Stimulated activated CD8-positive, alpha-beta memory T cell treated with anti-CD3 and anti-CD28 coated beads, Interleukin-4, amount 100 ng/mL, for 4 hours (primary cell): ENCODE measurements around the gene CNOT6.
"Not testable (repeated sequence)": the region's sequence is repeated elsewhere in the genome, so short reads cannot be mapped to it uniquely, and the experiment has no call there.

Source experiments
- DNase-seq, 2 donors: peaks; one replicate each; pipeline ENCODE4 v3.0.0-alpha.2; 2020; ENCODE audit warnings: low read depth in 2 of 2, low spot score in 1 of 2

Gene CNOT6

DNA sequence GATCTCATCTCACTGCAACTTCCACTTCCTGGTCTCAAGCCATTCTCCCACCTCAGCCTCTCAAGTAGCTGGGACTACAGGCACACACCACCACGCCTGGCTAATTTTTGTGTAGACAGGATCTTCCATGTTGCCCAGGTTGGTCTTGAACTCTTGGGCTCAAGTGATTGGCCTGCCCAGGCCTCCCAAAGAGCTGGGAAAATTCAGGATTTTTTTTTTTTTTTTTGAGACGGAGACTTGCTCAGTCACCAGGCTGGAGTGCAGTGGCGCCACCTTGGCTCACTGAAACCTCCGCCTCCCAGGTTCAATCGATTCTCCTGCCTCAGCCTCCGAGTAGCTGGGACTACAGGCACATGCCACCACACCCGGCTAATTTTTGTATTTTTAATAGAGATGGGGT is 21.8 kb downstream of the CNOT6 start:
- DNase-seq, result not testable (repeated sequence)

DNA sequence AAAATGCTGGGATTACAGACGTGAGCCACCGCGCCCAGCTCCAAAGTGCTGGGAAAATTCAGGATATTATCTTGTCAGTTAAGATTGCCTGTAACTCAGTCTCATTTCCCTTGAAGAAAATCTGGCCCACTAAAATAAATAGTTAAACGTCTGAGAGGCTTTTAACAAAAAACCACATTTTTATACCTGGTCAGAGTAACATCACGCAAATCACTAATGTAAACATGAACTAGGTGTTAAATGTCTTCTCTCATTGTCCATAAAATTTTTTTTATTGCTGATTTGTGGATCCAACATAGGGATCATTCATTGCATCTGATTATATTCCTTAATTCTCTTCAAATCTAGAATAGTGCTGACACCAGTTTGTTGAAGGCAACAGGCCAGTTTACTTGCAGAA is 22.3 kb downstream of the CNOT6 start:
- no peak for DNase-seq

DNA sequence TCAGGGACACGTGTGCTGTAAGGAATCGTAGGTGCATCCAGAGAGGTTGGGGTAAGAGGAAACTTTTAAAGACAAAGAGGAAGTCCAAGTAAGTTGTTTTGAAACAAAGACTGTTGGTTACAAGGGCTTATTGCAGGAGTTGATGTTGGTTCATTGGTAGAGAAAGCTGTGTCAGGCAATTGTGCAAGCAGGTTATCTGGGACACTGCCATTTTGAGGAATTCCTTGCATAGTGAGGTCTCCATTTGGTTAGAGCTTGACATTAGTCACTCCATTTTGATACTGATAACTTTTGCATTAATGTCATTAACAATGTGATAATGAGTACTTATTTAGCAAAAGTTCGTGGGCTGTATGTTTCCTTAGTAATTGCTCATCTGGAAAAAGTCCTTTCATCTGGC is 24.9 kb downstream of the CNOT6 start:
- DNase-seq, result no peak

DNA sequence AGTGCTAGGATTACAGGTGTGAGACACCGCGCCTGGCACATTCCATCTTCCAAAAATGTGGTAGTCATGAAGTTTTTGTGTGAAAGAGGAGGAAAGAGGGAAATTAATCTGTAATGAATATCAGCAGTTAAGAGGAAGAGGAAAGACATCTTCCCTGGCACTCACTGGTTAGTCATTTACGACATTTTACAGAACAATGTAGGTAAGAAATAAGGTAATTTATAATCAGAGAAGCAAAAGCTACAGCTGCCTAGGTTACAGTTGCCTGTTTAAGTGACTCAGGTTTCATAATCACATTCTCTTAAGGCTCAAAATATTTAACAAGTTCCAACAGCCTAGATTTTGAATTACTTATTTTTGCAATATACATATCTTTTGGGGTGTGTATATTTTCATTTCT is 26.9 kb downstream of the CNOT6 start:
- no peak for DNase-seq

DNA sequence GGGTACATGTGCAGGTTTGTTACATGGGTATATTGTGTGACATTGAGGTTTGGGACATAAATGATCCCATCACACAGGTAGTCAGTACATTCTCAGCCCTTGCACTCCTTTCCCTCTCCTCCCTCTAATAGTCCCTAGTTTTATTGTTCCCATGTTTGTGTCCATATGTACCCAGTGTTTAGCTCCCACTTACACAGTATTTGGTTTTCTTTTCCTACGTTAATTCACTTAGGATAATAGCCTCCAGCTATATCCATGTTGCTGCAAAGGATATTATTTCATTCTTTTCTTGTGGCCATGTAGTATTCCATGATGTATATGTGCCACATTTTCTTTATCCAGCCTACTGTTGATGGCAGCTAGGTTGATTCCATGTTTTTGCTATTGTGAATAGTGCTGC is 27.4 kb downstream of the CNOT6 start:
- no peak for DNase-seq

DNA sequence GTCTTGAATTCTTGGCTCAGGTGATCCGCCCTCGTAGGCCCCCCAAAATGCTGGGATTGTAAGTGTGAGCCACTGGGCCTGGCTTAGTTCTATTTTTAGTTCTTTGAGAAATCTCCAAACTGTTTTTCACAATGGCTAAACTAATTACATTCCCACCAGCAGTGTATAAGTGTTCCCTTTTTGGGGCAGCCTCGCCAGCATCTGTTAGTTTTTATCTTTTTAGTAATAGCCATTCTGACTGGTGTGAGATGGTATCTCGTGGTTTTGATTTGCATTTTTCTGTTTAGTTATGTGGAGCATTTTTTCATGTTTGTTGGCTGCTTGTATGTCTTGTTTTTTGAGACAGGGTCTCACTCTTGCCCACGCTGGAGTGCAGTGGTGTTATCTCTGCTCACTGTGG is 28.2 kb downstream of the CNOT6 start:
- DNase-seq, result no peak

DNA sequence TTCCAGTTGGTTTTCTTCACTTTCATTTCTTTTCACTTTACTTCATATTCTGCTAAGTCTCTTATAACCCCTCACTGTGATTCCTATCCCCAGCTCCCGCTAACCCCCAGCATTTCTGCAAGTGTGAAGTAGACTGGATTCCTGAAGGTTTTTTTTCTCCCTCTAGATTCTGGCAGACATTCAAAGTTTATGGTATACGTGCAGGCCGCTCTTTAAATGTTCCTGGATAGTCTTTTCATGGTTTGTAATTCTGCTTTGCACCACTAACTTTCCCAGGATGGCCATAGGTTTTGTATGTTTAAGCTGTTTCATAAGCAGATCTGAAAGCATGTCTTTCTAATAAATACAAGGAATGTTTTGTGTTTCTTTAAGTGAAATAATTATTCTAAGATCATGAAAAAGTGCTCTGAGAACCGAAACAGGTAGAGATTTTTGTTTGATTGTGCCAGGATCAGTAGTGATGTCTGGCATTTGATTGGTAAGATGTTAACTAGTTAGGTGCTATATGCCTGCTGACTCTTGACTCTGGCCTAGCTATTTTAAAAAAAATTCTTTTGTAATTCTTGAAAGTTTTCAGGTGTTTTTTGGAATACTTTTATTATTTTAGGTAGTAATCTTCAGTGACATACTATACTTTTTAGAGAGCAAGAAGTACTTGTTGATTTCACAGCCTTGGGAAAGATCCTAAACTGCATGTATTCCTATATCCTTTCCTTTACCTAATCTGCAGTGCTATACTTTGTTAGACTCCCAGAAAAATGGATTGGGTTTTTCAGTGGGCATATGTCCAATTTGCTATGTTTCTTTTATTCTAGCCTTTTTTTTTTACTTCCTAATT is 29.7 kb downstream of the CNOT6 start:
- no peak for DNase-seq

DNA sequence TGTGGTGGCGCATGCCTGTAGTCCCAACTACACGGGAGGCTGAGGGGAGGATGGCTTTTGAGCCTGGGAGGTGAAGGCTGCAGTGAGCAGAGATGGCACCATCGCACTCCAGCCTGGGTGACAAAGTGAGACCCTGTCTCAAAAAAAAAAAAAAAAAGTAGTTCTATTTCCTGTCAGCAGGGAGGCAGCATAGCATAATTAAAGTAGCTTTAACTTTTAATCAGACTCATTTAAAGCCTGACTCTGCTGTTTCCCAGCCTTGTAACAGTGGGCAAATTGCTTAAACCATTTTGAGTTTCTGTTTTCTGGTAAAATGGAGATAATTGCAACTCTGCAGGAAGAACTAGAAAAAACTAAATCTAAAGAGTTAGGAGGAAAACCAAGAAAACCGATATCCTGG is 31.2 kb downstream of the CNOT6 start:
- no peak for DNase-seq

DNA sequence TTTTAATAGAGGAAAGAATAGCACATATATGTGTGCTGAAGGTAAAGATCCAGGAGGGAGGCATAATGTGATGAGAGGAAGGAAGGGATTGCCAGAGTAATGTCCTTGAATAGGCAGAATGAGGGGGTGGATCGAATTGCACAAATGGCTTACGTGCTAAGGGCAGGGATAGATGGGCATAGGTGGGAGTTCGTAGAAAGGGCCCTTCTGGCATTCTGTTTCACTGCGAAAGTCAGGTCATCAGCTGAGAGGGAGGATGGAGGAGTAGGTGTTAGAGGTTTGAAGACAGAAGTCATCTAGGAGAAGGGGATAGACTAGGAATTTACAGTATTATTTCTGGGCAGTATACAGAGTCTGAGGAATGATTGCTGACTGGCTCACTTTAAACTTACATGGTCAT is 32.1 kb downstream of the CNOT6 start:
- DNase-seq, result no peak

GRCh38 chr5:180527659-180528058 is 33.5 kb downstream of the CNOT6 start:
- DNase-seq, result no peak

- DNase-seq, result not testable (repeated sequence)
These were observed 36.9 kb downstream of the CNOT6 start for GRCh38 chr5:180531036-180531585.

GRCh38 chr5:180532268-180532667 is 38.1 kb downstream of the CNOT6 start:
- no peak for DNase-seq

DNA sequence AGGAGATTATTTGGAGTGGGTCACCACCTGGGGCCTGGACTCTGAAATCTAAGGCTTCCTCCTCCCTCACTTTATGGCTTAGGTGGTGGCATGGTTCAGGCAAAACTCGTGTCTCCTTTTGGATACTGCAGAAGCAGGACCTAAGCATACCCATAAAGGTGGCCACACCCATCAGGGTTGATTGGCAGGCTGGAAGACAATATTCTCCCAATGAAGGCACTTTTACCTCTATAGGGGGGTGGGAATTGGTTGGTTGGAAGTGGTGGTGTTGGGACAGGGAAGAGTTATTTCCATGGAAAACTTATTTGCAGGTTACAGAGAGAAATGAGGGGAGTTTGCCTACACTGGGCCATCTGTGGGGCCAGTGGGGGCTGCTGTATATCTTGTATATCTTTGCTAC is 39.7 kb downstream of the CNOT6 start:
- no peak for DNase-seq

GRCh38 chr5:180535573-180535972 is 41.4 kb downstream of the CNOT6 start:
- no peak for DNase-seq

GRCh38 chr5:180540050-180540694 is 46.0 kb downstream of the CNOT6 start:
- DNase-seq, result no peak

DNA sequence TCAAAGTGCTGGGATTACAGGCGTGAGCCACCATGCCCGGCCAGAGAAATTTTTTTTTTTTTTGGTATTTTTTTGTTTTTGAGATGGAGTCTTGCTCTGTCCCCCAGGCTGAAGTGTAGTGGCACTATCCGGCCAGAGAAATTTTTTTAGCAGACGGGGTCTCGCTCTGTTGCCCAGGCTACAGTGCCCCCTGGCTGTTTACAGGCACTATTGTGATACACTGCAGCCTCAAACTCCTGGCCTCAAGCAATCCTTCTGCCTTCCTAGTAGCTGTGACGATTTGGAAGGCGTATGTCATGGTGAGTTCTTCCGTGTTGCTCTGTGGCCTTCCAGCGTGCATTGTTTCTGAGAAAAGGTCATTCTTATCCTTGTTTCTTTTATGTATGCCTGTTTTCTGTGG is 47.5 kb downstream of the CNOT6 start:
- DNase-seq, result no peak

GRCh38 chr5:180545248-180545647 is 51.1 kb downstream of the CNOT6 start:
- DNase-seq, result no peak

DNA sequence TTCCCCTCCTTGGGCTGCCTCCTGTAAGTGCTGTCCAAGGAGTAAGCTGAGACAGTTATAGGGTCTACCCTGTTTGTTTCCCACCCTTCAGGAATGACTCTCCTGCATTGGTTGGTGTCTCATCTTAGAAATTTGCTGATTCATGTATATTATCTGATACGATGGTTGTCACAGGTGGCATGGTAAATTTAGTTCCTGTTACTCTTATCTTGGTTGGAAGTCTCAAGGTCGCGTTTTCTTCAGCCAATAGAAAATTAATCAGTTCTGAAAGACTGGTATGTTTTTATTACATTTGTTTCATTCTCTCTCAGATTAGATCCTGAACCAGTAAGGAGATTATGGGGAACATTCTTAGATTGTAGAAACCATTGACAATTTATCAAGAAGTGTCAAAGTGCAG is 54.4 kb downstream of the CNOT6 start:
- no peak for DNase-seq

DNA sequence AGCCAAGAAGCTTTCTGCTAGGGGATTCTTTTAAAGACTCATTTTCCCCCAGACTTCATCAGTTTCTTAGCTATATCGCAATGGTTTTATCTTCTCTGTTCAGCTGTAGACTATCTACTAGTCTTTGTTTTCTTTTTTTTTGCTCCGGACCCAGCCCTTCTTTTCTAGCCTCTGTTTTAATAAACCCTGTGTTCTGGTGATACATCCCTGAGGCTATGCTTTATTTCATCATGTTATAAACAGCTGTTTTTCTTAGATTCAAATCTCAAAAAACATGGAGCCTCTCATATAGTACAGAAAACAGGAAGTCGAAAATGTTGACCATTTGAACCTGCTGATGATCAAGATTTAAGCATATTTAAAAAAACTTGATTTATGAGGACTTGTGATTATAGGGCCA is 59.4 kb downstream of the CNOT6 start:
- no peak for DNase-seq

DNA sequence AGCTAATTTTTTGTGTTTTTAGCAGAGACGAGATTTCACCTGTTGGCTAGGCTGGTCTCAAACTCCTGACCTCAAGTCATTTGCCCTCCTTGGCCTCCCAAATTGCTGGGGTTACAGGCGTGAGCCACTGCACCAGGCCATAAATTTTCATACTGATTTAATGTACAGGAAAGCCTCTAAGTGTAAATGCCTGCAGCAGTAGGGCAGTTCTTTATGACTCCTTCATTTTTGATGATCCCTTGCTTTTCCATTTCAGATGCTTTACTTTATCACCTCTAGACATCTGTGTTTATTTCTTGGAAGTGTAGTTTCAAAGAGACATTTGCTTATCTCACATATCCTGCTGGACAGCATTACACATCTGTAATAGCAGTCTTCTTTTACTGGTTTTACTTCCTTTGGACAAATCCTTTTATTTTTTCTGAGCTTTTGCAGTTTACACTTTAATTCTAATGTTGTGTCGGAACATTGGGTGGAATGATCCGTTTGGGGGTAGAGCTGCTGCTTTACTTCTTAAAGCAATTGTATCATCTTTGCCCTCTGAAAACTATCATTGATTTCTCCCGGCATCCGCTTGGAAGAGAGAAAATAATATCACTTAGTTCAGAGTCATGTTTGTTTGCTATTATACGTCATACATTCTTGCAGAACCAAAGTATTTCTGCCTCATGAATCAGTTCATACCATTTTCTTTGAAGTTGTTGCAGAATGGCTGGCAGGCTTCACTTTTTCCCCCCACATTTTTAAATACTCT is 61.2 kb downstream of the CNOT6 start:
- DNase-seq, result no peak

DNA sequence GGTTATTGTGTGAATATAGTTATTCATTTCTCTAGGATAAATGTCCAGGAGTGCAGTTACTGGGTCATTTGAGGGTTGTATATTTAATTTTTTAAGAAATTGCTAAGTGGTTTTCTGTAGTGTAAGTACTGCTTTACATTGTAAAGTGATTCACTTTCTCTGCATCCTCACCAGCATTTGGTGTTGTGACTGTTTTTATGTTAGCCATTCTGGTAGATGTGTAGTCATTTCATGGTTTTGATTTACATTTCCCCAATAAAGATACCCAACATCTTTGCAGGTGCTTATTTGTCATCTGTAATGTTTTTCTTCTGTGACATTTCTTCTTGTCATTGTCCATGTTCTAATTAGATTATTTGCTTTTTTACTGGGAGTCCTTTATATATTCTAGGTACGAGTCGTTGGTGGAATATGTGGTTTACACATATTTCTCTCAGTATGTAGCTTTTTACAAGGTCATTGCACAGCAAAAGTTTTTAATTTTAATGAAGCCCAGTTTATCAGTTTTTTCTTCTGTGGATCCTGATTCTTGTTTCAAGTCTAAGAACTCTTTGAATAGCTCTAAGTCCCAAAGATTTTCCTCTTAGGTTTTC is 63.1 kb downstream of the CNOT6 start:
- no peak for DNase-seq
